Measurements from ENCODE around the gene ATRIP.

- no peak for TF ChIP-seq CTCF (IDR thresholded peaks at IDR 0.05)
- no peak for TF ChIP-seq POLR2A (IDR thresholded peaks at IDR 0.05)
Observed at GRCh38 chr3:48423883-48424695, 22.4 kb upstream of the ATRIP start.

All from lower leg skin (tissue), 3 donors.